Left ventricle myocardium inferior (tissue), 1 donor: Measurements from ENCODE around the gene NELFE. TPM values are rescaled to one million over a fixed set of nuclear protein-coding genes. Genes with fewer than 3 reads are reported as not detected.
"Not testable (repeated sequence)": the region's sequence is repeated elsewhere in the genome, so short reads cannot be mapped to it uniquely, and the experiment has no call there.

Experiments
- DNase-seq: peaks from one replicate; pipeline ENCODE4 v3.0.0-alpha.2; 2020
- H3K27ac ChIP-seq: fragments of 200-600 bp; replicated peaks from 2 replicates; pipeline ENCODE4 v1.8.0; 2021
- H3K27me3 ChIP-seq: fragments of 200-600 bp; 2 replicates; pipeline ENCODE4 v1.8.0; 2021; ENCODE audit warnings: low read depth
- H3K36me3 ChIP-seq: fragments of 200-600 bp; 2 replicates; pipeline ENCODE4 v1.8.0; 2021
- H3K4me1 ChIP-seq: fragments of 200-600 bp; 2 replicates; pipeline ENCODE4 v1.8.0; 2021
- H3K4me3 ChIP-seq: fragments of 200-600 bp; 2 replicates; pipeline ENCODE4 v1.8.0; 2021; ENCODE audit warnings: mild to moderate bottlenecking, moderate library complexity
- H3K9me3 ChIP-seq: fragments of 200-600 bp; replicated peaks from 2 replicates; pipeline ENCODE4 v1.8.0; 2021
- intact Hi-C: fragments of 100-400 bp; cut with micrococcal nuclease; formaldehyde crosslinking; loops from one replicate; pipeline ENCODE4 v1.11.0; 2022
- total RNA-seq: library from RNA; stranded (reverse); fragmentation: NEBNext Ultra II Directional; extraction: Animal tissue kit (Norgen Biotek cat#: 25700); gene quantifications from one replicate; pipeline ENCODE4 v1.2.1, GENCODE V29; 2021
- TF ChIP-seq, protein P1 (sequence below): fragments of 200-600 bp; IDR thresholded peaks from 2 replicates; pipeline ENCODE4 v1.8.0; 2021; ENCODE audit warnings: antibody characterized with exemption, mild to moderate bottlenecking, borderline replicate concordance
- donor health status: DM: no; HTN: yes; CAD: no; lungs with severe emphysema.

NELFE gene
- total RNA-seq, 1 donor from 2014 or later = 39.3 TPM

DNA sequence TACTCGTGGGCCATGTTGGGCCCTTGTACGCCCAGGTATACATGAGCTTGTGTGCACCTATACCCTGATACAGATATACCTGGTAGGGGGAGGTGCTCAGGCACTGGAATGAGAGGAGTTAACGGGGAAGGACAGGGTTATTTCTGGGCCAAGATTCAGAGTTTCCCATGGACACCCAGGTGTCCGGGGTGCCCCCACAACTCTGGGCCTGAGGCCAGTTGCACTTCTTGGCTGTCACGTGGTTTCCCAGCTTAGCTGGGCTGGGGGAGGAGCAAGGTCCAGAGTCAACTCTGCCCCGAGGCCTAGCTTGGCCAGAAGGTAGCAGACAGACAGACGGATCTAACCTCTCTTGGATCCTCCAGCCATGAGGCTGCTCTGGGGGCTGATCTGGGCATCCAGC lies 23.0 kb upstream of the NELFE start, which contains the start of gene C4A:
Gene C4A, plus strand, starts transcription at position 314 of the 400 bp plus-strand sequence. Its CDS starts 51 bp downstream, at position 365.
- H3K4me3 ChIP-seq, H3K27ac ChIP-seq, DNase-seq, H3K4me1 ChIP-seq, H3K27me3 ChIP-seq, H3K9me3 ChIP-seq, intact Hi-C loops: not testable (repeated sequence)
- peaks cover 12% of the 10 kb centered on the region for H3K36me3 ChIP-seq

DNA sequence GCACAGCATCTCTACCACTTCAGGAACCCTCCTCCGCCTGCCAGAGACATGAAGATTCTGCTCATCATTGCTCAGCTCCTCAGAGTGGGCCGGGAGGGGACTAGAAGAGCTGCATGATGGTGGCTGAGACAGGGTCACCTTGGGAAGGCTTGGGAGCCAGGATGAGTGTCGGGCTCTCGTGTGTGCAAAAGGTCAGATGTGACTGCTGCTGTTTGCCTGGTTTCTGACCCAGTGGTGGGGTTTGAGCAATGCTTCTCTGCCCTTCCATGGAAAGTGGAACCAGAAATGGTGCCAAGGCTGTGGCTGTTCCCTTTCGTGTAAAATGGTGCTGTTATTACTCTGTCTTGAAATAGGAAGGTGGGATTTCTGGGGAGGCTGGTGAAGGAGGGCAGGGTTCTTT lies 22.2 kb upstream of the NELFE start:
- H3K4me1 ChIP-seq, H3K27ac ChIP-seq, DNase-seq, H3K4me3 ChIP-seq, H3K27me3 ChIP-seq, intact Hi-C loops, H3K9me3 ChIP-seq: not testable (repeated sequence)
- H3K36me3 ChIP-seq = peaks cover 12% of the 10 kb centered on the region

DNA sequence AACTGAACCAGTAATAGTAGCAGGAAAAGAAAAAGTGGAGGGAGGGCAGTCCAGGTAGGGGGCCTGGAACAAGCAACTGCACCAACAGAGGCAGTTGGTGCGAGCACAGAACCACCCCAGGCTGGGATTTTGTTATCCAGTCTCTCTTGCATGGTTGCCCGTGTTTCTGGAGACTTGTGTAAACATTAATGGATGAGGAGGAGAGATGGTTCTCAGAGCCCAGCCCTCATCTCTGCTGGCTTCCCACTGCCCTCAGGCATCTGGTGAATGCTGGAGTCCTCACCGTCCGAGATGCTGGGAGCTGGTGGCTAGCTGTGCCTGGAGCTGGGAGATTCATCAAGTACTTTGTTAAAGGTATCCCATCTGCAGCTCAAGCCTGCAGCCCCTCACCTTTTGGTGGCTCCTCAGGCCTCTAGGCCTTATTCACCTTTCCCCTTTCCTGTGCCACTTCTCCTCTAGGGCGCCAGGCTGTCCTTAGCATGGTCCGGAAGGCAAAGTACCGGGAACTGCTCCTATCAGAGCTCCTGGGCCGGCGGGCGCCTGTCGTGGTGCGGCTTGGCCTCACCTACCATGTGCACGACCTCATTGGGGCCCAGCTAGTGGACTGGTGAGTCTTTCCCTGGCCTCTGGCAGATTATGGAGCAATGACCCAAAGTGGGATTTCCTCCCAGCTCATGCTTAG lies 21.6 kb upstream of the NELFE start:
- DNase-seq, intact Hi-C loops, H3K27me3 ChIP-seq, H3K9me3 ChIP-seq, H3K27ac ChIP-seq, H3K4me1 ChIP-seq, H3K4me3 ChIP-seq: not testable (repeated sequence)
- peaks cover 12% of the 10 kb centered on the region for H3K36me3 ChIP-seq

DNA sequence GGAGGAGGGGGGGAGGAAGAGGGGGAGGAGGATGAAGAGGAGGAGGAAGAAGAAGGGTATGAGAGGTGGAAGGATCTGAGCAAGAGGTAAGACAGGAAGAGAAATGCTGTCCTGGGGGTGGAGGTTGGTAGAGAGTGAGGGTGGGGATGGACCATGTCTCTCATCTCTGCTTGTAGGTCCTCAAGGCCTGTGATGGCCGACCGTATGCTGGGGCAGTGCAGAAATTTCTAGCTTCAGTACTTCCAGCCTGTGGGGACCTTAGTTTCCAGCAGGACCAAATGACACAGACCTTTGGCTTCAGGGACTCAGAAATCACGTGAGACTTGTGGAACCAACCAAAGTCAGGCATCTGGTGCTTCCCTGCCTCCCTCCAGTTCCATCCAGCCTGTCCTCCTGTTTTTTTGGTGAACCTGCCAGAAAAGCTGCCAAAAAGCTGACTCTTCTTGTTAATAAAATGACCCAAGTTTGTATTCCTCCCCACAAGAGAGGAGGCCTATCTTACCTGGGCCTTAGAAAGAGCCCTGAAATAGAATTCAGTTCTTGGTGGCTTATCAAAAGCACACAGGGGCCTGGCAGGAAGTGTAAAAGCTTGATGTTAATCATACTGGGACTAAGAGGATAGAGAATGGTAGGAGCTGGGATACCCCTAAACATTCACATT lies 20.6 kb upstream of the NELFE start:
- intact Hi-C loops = no loop called here
- Histone ChIP-seq H3K9me3 (no peaks in the 10 kb centered on the region), H3K27ac (no peak overlapping the region), H3K36me3 (peaks cover 12% of the 10 kb centered on the region), H3K4me1 (no peaks in the 10 kb centered on the region), H3K27me3 (no peaks in the 10 kb centered on the region), H3K4me3 (no peak overlapping the region)
- no peak for DNase-seq
- TF ChIP-seq, protein P1, sequence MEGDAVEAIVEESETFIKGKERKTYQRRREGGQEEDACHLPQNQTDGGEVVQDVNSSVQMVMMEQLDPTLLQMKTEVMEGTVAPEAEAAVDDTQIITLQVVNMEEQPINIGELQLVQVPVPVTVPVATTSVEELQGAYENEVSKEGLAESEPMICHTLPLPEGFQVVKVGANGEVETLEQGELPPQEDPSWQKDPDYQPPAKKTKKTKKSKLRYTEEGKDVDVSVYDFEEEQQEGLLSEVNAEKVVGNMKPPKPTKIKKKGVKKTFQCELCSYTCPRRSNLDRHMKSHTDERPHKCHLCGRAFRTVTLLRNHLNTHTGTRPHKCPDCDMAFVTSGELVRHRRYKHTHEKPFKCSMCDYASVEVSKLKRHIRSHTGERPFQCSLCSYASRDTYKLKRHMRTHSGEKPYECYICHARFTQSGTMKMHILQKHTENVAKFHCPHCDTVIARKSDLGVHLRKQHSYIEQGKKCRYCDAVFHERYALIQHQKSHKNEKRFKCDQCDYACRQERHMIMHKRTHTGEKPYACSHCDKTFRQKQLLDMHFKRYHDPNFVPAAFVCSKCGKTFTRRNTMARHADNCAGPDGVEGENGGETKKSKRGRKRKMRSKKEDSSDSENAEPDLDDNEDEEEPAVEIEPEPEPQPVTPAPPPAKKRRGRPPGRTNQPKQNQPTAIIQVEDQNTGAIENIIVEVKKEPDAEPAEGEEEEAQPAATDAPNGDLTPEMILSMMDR = no peak

DNA sequence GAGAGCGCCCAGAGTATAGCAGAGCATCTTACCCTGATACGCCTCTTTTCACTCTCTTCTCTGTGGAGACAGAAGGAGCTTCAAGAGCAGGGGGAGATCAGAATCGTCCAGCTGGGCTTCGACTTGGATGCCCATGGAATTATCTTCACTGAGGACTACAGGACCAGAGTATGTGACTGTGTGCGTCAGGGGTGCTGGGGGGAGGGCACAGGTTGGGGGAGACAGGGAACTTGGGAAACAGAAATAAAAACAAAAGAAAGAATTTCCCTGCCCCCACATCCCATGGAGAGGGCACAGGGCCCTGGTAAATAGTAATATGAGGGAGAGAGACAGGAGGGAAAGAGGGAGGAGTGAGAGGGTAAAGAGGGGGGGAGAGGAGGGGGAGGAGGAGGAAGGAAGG lies 20.1 kb upstream of the NELFE start:
- DNase-seq = no peak
- Histone ChIP-seq H3K27me3 (no peaks in the 10 kb centered on the region), H3K27ac (no peak overlapping the region), H3K36me3 (peaks cover 12% of the 10 kb centered on the region), H3K9me3 (no peaks in the 10 kb centered on the region), H3K4me1 (peaks cover under 1% of the 10 kb centered on the region), H3K4me3 (no peak overlapping the region)
- intact Hi-C loops = no loop called here
- TF ChIP-seq, protein P1 = no peak

DNA sequence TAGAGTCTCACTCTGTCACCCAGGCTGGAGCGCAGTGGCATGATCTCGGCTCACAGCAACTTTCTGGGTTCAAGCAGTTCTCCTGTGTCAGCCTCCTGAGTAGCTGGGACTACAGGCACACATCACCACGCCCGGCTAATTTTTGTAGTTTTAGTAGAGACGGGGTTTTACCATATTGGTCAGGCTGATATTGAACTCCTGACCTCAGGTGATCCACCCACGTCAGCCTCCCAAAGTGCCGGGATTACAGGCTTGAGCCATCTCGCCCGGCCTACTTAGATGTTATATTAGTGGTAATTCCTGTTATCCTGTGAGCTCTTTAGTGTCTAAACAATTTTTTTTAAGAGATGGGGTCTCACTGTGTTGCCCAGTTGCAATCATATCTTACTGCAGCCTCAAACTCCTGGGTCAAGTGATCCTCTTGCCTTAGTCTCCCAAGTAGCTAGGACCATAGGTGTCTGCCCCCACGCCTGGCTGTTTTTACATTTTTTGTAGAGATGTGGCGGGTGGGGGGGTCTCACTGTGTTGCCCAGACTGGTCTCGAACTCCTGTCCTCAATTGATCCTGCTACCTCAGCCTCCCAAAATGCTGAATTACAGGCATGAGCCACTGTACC lies 19.2 kb upstream of the NELFE start:
- Histone ChIP-seq H3K27me3 (no peaks in the 10 kb centered on the region), H3K4me1 (peaks cover 9% of the 10 kb centered on the region), H3K4me3 (no peak overlapping the region), H3K36me3 (peaks cover 12% of the 10 kb centered on the region), H3K27ac (no peak overlapping the region), H3K9me3 (no peaks in the 10 kb centered on the region)
- intact Hi-C loops = no loop called here
- DNase-seq = no peak
- TF ChIP-seq, protein P1 = no peak

DNA sequence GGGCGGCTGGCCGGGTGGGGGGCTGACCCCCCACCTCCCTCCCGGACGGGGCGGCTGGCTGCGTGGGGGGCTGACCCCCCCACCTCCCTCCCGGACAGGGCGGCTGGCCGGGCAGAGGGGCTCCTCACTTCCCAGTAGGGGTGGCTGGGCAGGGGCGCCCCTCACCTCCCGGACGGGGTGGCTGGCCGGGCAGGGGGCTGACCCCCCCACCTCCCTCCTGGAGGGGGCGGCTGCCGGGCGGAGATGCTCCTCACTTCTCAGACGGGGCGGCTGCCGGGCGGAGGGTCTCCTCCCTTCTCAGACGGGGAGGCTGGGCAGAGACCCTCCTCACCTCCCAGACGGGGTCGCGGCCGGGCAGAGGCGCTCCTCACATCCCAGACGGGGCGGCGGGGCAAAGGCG lies 17.3 kb upstream of the NELFE start:
- Histone ChIP-seq H3K36me3 (peaks cover 12% of the 10 kb centered on the region), H3K4me1 (peaks cover 28% of the 10 kb centered on the region)
- DNase-seq, H3K27ac ChIP-seq, intact Hi-C loops, H3K4me3 ChIP-seq, H3K27me3 ChIP-seq, H3K9me3 ChIP-seq: not testable (repeated sequence)
